Activated CD8-positive, alpha-beta memory T cell treated with anti-CD3 and anti-CD28 coated beads, Interleukin-2, amount 50 U/mL, for 1 hour (primary cell): ENCODE results near the gene HIBCH.
"Not testable (repeated sequence)": the region's sequence is repeated elsewhere in the genome, so short reads cannot be mapped to it uniquely, and the experiment has no call there.

Experiments used
- DNase-seq: peaks from one replicate; pipeline ENCODE4 v3.0.0-alpha.2; 2020; ENCODE audit errors: extremely low read depth

The HIBCH gene

DNA sequence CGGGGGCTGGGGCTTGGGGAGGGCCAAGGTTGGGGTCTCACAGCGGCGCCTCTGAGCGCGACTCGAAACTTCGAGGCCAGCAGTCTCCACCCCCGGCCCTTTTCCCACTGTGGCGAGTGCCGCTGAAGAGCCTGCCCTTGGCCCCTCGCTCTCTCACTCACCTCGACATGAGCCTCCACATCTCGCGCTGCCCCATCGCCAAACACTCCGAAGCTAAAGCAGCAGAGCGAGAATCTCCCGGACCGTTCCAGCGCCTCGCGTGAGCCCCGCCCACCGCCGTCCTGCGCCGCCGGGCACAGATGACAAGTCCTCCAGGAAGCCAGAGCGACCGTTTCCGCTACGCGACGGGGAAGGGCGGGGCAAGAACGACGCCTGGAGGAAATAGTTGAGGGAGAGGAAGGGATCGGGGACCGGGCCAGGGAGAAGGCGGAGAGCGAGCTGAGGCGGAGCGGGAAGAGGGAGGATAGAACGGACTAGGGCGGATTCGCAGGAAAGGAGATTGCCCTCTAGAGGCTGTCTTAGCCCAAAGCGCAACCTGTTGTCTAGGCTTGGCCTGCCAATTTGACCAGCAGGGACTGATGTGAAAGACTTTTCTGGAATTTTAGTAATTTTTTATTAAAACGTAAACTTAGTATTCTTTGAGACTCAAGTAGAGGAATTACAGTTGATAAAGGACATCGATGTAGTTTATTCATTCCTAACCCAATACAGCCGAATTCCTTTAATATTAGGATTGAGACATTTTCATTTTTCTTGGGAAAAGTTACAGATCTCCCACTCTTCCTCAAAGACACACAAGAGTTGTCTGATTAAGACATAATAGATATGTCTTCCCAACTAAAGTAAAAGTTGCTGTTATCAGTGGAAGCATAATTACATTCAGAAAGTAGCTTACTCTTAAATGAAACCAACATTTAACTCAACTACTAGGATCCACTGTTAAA lies at the start of gene HIBCH:
TSS of gene HIBCH (minus strand) at position 272 of the 944 bp plus-strand sequence. CDS start at position 196, 76 bp downstream.
- peak; percentile 53 for DNase-seq

DNA sequence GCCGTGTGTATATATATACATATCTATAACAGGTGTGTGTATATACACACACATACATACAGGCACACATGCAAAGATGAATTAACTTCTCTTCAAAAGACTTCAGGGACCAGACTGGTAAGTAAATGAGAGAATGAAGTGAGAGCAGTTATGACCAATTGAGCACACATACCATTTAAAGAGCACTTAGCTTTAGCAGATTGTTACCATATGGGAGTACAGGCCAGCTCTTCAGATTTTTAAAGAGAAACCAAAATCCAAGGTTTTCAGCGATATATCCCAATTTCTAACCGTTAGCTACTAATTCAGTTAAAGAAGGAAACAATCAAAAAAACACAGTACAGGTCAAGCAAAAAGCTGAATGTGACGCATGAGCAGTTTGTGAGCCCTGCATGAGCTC lies 47.5 kb upstream of the HIBCH start:
- no peak for DNase-seq

- no peak for DNase-seq
Observed at GRCh38 chr2:190366248-190366753, 46.7 kb upstream of the HIBCH start.

- DNase-seq, result no peak
Observed at GRCh38 chr2:190365499-190366204, 46.0 kb upstream of the HIBCH start.

DNA sequence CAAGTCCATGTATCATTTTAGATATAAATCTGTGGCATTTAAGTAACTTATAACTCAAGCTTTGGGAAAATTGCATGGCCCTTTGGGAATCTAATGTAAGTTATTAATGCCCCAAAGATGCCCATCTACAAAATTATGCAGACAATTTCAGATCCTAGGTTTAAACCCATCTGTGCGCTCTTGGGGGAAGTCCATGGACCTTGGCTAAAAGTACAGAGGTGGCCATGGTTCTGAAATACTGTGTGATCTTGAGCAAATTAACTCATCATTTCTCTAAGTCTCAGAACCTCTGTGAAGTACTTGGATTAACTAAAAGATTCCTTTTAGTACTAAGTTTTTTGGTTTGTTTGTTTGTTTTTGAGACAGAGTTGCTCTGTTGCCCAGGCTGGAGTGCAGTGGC lies 43.3 kb upstream of the HIBCH start:
- DNase-seq, result no peak

DNA sequence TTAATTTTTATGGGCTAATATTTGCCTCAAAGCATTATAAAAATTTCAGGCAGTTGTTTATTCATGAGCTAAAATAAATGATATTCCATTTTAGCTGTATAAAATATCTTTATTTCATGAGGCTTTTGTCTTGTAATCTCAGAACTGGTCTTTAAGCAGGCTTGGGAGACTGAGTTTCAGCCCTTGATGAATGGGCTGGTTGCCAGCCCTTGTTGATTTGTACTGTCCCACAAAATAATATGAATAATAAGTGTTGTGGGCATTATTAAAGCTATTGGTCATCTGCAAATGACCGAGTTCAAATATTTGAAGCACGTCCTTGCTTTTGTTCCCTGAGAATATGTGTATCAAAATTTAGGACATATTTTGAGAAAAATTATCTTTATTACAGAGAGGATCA lies 41.9 kb upstream of the HIBCH start:
- DNase-seq, result no peak

- no peak for DNase-seq
Observed at GRCh38 chr2:190360965-190361364, 41.3 kb upstream of the HIBCH start.

- no peak for DNase-seq
Observed at GRCh38 chr2:190360561-190360960, 40.9 kb upstream of the HIBCH start.

GRCh38 chr2:190358655-190359448 lies 39.2 kb upstream of the HIBCH start:
- not testable (repeated sequence) for DNase-seq

- no peak for DNase-seq
Observed at GRCh38 chr2:190357600-190357999, 38.0 kb upstream of the HIBCH start.

GRCh38 chr2:190355968-190356644 lies 36.5 kb upstream of the HIBCH start:
- no peak for DNase-seq

GRCh38 chr2:190354003-190354690 lies 34.5 kb upstream of the HIBCH start:
- DNase-seq, result no peak

DNA sequence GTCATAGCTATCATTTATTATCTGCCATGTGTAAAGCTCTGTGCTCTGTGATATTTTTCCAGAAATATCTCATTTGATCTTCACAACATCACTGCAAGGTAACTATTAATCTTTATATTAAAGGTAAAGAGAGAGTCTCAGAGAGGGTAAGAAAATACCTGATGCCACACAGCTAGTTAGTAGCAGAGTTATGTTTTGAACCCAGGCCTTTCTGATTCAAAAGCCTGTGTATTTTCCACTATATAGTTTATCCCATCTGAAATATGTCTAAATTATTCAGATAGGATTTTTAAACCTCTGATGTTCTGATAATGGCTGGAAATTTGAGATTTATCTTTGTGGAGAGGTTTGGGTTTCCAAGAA lies 33.9 kb upstream of the HIBCH start:
- no peak for DNase-seq

GRCh38 chr2:190352668-190353536 lies 33.3 kb upstream of the HIBCH start:
- DNase-seq, result no peak

GRCh38 chr2:190351955-190352354 lies 32.3 kb upstream of the HIBCH start:
- DNase-seq, result no peak

- DNase-seq, result no peak
Observed at GRCh38 chr2:190350371-190350770, 30.7 kb upstream of the HIBCH start.

DNA sequence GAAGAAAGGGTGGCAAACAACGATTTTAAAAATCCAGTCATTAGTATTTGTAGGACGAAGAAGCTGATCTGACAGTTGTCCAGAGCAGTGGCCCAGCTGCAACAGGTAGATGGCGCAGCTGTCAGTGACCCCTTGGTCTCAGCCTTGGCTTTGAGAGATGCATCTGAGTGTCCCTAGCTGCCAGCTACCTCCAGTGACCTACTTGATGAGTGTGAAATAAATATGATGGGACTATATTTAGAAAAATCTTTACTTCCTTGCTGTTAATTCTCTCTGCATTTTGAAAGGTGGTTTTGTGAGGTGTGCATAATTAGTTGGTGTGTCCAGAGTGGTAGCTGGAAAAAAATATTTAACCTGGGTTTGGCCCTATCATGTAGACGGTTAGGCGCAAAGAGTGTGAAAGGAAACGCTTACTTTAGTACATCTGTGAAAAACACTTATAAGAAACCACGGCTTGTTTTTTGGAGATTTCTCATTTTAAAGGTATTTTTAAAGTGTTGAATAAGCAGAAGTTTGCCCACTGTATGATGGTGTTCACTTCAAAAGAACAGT lies 24.7 kb upstream of the HIBCH start:
- no peak for DNase-seq

DNA sequence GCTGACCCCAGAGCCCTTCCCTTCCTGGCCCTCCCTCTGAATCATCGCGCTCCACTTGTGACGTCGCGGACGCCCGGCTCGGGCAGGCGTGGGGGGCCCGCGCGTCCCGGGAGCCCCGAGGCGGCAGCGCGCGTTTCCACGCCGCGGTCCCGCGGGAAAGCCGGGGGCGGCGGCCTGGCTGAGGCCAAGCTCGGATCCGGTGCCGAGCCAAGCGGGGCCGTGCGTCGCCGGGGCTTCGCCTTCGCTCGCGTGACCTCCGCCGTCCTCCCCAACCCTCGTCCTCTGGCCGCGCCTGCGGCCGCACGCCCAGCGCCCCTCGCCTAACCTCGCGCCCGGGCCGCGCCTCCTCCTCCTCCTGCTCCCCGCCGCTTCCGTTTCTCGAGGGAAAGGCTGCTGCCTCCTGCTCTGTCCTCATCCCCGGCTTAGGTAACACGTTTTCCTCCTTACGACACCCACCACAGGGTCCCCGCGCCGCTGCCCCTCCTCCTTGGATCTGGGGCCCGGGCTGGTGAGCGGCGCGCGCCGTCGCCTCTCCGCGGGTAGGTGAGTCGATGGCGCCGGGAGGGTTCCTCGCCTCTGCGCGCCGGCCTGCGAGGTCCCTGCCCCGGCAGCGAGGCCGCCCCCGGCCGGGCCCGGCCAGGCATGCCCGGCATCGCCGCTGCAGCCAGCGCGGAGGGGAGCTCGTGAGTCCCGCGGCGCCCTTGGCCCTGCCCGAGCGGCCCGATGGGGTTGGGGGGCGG lies 24.1 kb upstream of the HIBCH start, which contains the start of gene INPP1:
TSS of gene INPP1 (plus strand) at position 54 of the 740 bp plus-strand sequence. CDS start 16,514 bp downstream, outside the sequence.
- DNase-seq, result no peak
